ENCODE results near the gene PAX1. TPM values are rescaled to one million over a fixed set of nuclear protein-coding genes. Genes with fewer than 3 reads are reported as not detected.

PAX1 gene
- total RNA-seq, 1 donor = under 0.01 TPM

GRCh38 chr20:21665687-21666446 is 39.6 kb upstream of the PAX1 start:
- no peaks in the 10 kb centered on the region for H3K27me3 ChIP-seq (ENCODE audit: insufficient read depth, low read length)
- no peak for TF ChIP-seq CTCF (IDR thresholded peaks at IDR 0.05; ENCODE audit: extremely low read depth, low read depth, low read length)
- no peaks in the 10 kb centered on the region for H3K79me2 ChIP-seq (ENCODE audit: insufficient read depth, low read length)
- no peaks in the 10 kb centered on the region for H3K4me1 ChIP-seq (ENCODE audit: insufficient read depth, low read length)
- H3K9me3 ChIP-seq (ENCODE audit: low read depth, low read length) = peaks cover 2% of the 10 kb centered on the region
- no peaks in the 10 kb centered on the region for H4K20me1 ChIP-seq (ENCODE audit: insufficient read depth, low read length)
- no peak overlapping the region for H3K4me2 ChIP-seq (ENCODE audit: insufficient read depth, low read length)
- no peak overlapping the region for H3K4me3 ChIP-seq (ENCODE audit: insufficient read depth, low read length)
- H3K36me3 ChIP-seq (ENCODE audit: insufficient read depth, low read length) = no peaks in the 10 kb centered on the region
- no peak overlapping the region for H2AFZ ChIP-seq (ENCODE audit: low read length)
- DNase-seq (ENCODE audit: insufficient read length, low spot score, missing footprints) = no peak
- no peak overlapping the region for H3K27ac ChIP-seq (ENCODE audit: low read depth, low read length)

GRCh38 chr20:21670126-21670525 is 35.3 kb upstream of the PAX1 start:
- H4K20me1 ChIP-seq (ENCODE audit: insufficient read depth, low read length) = no peaks in the 10 kb centered on the region
- no peak for TF ChIP-seq CTCF (IDR thresholded peaks at IDR 0.05; ENCODE audit: extremely low read depth, low read depth, low read length)
- no peaks in the 10 kb centered on the region for H3K27me3 ChIP-seq (ENCODE audit: insufficient read depth, low read length)
- no peaks in the 10 kb centered on the region for H3K4me1 ChIP-seq (ENCODE audit: insufficient read depth, low read length)
- no peak for DNase-seq (ENCODE audit: insufficient read length, low spot score, missing footprints)
- no peak overlapping the region for H3K27ac ChIP-seq (ENCODE audit: low read depth, low read length)
- no peaks in the 10 kb centered on the region for H3K79me2 ChIP-seq (ENCODE audit: insufficient read depth, low read length)
- H3K4me3 ChIP-seq (ENCODE audit: insufficient read depth, low read length) = no peak overlapping the region
- H3K4me2 ChIP-seq (ENCODE audit: insufficient read depth, low read length) = no peak overlapping the region
- H3K36me3 ChIP-seq (ENCODE audit: insufficient read depth, low read length) = no peaks in the 10 kb centered on the region
- H3K9me3 ChIP-seq (ENCODE audit: low read depth, low read length) = peaks cover 2% of the 10 kb centered on the region
- no peak overlapping the region for H2AFZ ChIP-seq (ENCODE audit: low read length)

- H2AFZ ChIP-seq (ENCODE audit: low read length) = no peak overlapping the region
- H3K27me3 ChIP-seq (ENCODE audit: insufficient read depth, low read length) = no peaks in the 10 kb centered on the region
- H3K9me3 ChIP-seq (ENCODE audit: low read depth, low read length) = no peaks in the 10 kb centered on the region
- no peak overlapping the region for H3K4me3 ChIP-seq (ENCODE audit: insufficient read depth, low read length)
- H3K36me3 ChIP-seq (ENCODE audit: insufficient read depth, low read length) = no peaks in the 10 kb centered on the region
- no peaks in the 10 kb centered on the region for H3K79me2 ChIP-seq (ENCODE audit: insufficient read depth, low read length)
- H4K20me1 ChIP-seq (ENCODE audit: insufficient read depth, low read length) = no peaks in the 10 kb centered on the region
- no peak overlapping the region for H3K27ac ChIP-seq (ENCODE audit: low read depth, low read length)
- no peak overlapping the region for H3K4me2 ChIP-seq (ENCODE audit: insufficient read depth, low read length)
- no peak for TF ChIP-seq CTCF (IDR thresholded peaks at IDR 0.05; ENCODE audit: extremely low read depth, low read depth, low read length)
- no peak for DNase-seq (ENCODE audit: insufficient read length, low spot score, missing footprints)
- H3K4me1 ChIP-seq (ENCODE audit: insufficient read depth, low read length) = no peaks in the 10 kb centered on the region
These were observed 34.5 kb upstream of the PAX1 start for GRCh38 chr20:21670981-21671380.

GRCh38 chr20:21677261-21677660 is 28.2 kb upstream of the PAX1 start:
- no peak overlapping the region for H3K4me2 ChIP-seq (ENCODE audit: insufficient read depth, low read length)
- H3K4me1 ChIP-seq (ENCODE audit: insufficient read depth, low read length) = no peaks in the 10 kb centered on the region
- H4K20me1 ChIP-seq (ENCODE audit: insufficient read depth, low read length) = no peaks in the 10 kb centered on the region
- no peaks in the 10 kb centered on the region for H3K27me3 ChIP-seq (ENCODE audit: insufficient read depth, low read length)
- no peak for TF ChIP-seq CTCF (IDR thresholded peaks at IDR 0.05; ENCODE audit: extremely low read depth, low read depth, low read length)
- H3K36me3 ChIP-seq (ENCODE audit: insufficient read depth, low read length) = no peaks in the 10 kb centered on the region
- H3K9me3 ChIP-seq (ENCODE audit: low read depth, low read length) = peaks cover 3% of the 10 kb centered on the region
- no peak overlapping the region for H2AFZ ChIP-seq (ENCODE audit: low read length)
- DNase-seq (ENCODE audit: insufficient read length, low spot score, missing footprints) = no peak
- no peaks in the 10 kb centered on the region for H3K79me2 ChIP-seq (ENCODE audit: insufficient read depth, low read length)
- H3K4me3 ChIP-seq (ENCODE audit: insufficient read depth, low read length) = no peak overlapping the region
- no peak overlapping the region for H3K27ac ChIP-seq (ENCODE audit: low read depth, low read length)
